NCI-H748 treated with DMSO at 0.1 percent for 48 hours (cell line): ENCODE measurements around the gene SRPK3.

Experiments
- DNase-seq: peaks from one replicate; lab custom pipeline; 2025; lab: John Stamatoyannopoulos, UW

Gene SRPK3

DNA sequence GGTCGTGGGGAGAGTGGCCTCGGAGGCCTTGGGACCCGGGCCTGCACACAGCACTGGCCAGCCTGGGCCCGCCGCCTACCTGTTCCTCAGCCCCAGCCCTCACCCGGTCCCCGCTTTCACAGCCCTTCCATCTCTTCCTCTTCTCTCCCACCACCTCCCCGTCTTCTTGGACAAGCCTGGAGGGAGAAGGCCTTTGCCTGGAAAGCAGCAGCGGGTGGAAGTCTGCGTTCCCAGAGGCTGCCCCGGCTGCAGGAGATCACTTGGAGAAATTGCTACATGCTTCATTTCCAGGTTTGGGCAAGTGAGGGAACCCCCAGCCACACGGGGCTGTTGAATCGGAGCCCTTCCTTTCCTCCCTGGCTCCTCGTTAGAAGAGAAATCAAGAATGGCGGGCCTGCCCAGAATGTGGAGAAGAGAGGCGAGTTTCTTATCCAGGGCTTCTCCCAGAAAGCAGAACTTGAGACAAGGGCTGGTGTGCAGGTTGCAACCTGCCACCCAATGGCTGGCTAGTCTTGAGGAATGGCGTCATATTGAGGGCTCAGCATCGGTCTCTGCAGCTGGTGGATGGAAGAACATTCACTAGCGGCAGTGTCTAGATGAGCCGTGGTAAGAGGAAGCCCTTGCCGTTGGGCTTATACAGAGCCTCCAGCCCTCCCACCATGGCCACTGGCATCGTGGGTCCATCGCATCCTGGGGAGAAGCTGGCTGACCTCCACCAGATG is 50.7 kb downstream of the SRPK3 start:
- DNase-seq = no peak

DNA sequence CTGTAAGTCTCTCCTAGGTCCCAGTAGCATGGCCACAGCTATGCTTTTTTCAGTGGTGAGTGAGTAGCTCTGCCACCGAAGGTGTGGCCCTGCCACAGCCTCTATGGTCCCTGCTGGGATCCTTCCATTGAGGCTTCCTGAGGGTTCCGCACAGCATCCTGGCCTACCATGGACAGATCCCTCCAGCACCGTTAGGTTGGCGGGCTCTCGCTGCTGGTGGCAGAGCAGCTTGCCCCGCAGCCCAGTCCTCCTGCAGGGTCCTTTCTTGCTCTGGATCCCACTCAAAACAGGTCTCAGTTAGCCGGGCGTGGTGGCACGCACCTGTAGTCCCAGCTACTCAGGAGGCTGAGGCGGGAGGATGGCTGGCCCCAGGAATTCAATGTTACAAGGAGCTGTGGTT is 51.9 kb downstream of the SRPK3 start:
- no peak for DNase-seq
